ENCODE results near the gene BRD4. TPM values are rescaled to one million over a fixed set of nuclear protein-coding genes. Genes with fewer than 3 reads are reported as not detected.

BRD4 gene
- total and polyA plus RNA-seq, 2 of the 13 experiments (the other 11 are each of a cell fraction or from before 2014, with no cell fraction given): 10.5 to 11.4 TPM

DNA sequence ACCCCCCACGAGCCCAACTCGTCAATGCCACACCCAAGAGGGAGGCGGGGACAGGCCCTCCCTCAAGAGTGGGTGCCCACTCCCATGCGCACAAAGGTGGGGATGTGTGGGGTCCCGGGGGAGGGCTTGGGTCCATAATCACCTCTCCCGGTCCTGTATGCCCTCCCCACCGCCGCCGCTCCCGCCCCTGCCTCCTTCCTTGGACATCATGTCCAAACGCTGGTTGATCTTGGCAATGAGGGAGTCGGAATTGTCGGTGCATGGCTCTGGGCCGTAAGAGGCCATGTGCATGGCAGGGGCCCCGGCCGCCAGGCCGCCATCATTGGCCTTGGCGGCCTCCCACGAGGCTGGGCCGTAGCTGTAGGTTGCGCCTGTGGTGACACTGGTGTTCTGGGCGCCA lies 41.3 kb upstream of the BRD4 start (continued):
- TF ChIP-seq, protein P1, sequence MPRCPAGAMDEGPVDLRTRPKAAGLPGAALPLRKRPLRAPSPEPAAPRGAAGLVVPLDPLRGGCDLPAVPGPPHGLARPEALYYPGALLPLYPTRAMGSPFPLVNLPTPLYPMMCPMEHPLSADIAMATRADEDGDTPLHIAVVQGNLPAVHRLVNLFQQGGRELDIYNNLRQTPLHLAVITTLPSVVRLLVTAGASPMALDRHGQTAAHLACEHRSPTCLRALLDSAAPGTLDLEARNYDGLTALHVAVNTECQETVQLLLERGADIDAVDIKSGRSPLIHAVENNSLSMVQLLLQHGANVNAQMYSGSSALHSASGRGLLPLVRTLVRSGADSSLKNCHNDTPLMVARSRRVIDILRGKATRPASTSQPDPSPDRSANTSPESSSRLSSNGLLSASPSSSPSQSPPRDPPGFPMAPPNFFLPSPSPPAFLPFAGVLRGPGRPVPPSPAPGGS (CRISPR knock-in tag; IDR thresholded peaks at IDR 0.05): no peak
- TF ChIP-seq STAG1 (CRISPR knock-in tag; IDR thresholded peaks at IDR 0.05): no peak

DNA sequence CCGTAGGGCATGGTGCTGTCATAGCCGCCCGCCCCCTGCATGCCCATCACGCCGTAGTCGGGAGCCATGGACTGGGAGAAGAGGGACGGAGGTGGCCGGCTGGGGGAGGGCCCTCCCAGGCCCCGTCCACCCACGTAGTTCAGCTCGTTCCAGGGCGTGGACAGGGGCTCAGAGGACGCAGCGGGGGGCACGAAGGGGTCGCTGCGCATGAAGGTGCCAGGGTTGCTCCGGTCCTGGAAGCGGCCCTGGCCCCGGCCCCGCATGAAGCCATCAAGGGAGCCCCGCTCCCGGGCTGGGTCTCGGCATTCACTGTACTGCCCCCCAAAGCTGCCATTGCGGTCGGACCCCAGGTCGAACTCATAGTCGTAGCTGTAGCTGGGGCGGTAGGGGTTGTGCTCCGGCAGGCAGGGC lies 40.6 kb upstream of the BRD4 start:
- DNase-seq (ENCODE audit: low spot score) (no peak), FAIRE-seq (no peak), ATAC-seq (no peak)
- TF ChIP-seq AGO2 (optimal IDR thresholded peaks at IDR 0.05; ENCODE audit: low read depth, low read length): peak; percentile 54
- no peak for TF ChIP-seq NCOA2 (CRISPR knock-in tag; IDR thresholded peaks at IDR 0.05)
- no peak for TF ChIP-seq SRSF9 (IDR thresholded peaks at IDR 0.05; ENCODE audit: borderline replicate concordance, insufficient read depth, low read depth, low read length, poor library complexity, severe bottlenecking)
- peak; percentile 63 for TF ChIP-seq RBFOX2 (IDR thresholded peaks at IDR 0.05; ENCODE audit: low read depth, low read length)
- no TSS peak for BruUV-seq (replicated peaks)
- intact Hi-C loops (cut with micrococcal nuclease; ENCODE audit: unreplicated experiment) (loop anchor here (10.0 kb wide), 1 partner anchor 88 kb away; no protein-coding TSS in a partner anchor), in situ Hi-C loops (cut with HindIII; ENCODE audit: extremely low pct_ligation_motif_present, low pct_unique_long_range_greater_than_20kb) (no loop called here)
- peaks cover 28% of the 10 kb centered on the region for H4K20me1 ChIP-seq (ENCODE audit: insufficient read depth, low read length)
- H3K9ac ChIP-seq (ENCODE audit: insufficient read depth, low read depth, low read length): no peak overlapping the region
- CTCF ChIA-PET (ENCODE audit: low intra/inter-chr PET ratio, low total read pairs): no interaction called here
- H3K36me3 ChIP-seq (replicated peaks in 1 of 2; ENCODE audit: control insufficient read depth in 1 of 2, insufficient read depth in 2 of 2, low read length in 2 of 2): peaks cover 28 to 70% of the 10 kb centered on the region in 2 experiments
- peaks cover 22% of the 10 kb centered on the region for H3K4me1 ChIP-seq (ENCODE audit: insufficient read depth, low read length)
- H3K27me3 ChIP-seq (ENCODE audit: control insufficient read depth in 1 of 2, insufficient read depth in 2 of 2, low read length in 2 of 2): no peaks in the 10 kb centered on the region; a peak in 1 of 5 replicates
- no peak overlapping the region for H3K4me3 ChIP-seq (replicated peaks in 1 of 3; ENCODE audit: insufficient read depth in 1 of 3, low read depth in 2 of 3, low read length in 3 of 3)
- no peak overlapping the region for H2AFZ ChIP-seq (ENCODE audit: low read length)
- H3K79me2 ChIP-seq (ENCODE audit: insufficient read depth, low read length): peaks cover 46% of the 10 kb centered on the region
- no peak overlapping the region for H3K4me2 ChIP-seq (ENCODE audit: low read depth, low read length)
- no peaks in the 10 kb centered on the region for H3K9me3 ChIP-seq (ENCODE audit: low read length)
- no peak overlapping the region for H3K27ac ChIP-seq (ENCODE audit: extremely low read length, insufficient read depth, low read length)
- 98% methylated on average over 6 of the region's 30 CpGs for WGBS (ENCODE audit: low lambda C conversion rate)
- POLR2A ChIA-PET: no interaction called here
